GM21515 (cell line): ENCODE results near the gene NCAM1.

ENCODE experiments used
- ATAC-seq: cut with Tn5 transposase; IDR thresholded peaks from one replicate; pipeline ENCODE4 v1.9.1; 2021; ENCODE audit not compliant: unreplicated experiment

NCAM1 gene

DNA sequence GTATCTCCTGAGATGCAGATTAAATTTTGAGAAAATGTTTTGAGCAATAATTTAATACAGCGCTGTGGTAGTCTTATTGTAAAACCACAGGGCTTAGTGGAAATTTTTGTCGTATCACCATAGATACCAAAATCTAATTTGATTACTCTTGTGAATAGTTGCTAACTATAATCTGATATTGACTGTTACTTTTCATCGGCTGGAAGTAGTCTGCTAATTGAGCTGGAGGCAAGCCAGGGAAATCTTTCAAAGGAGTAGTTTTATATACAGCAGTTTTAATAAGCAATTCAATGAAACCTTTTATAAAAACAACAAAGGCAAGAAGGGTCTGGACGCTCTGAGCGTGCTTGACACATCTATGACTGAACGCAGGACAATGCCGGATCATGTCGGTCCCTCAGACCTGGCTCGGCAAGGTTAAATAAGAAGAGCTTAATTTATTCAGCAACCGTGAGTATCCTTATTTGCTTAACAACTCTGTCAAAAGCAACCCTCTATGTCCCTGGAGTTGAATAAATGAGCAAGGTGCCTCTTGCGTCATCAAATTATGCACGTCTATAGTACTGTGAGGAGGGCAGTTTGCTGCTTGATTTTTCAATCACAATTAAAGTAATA lies 121.2 kb downstream of the NCAM1 start:
- ATAC-seq: no peak

DNA sequence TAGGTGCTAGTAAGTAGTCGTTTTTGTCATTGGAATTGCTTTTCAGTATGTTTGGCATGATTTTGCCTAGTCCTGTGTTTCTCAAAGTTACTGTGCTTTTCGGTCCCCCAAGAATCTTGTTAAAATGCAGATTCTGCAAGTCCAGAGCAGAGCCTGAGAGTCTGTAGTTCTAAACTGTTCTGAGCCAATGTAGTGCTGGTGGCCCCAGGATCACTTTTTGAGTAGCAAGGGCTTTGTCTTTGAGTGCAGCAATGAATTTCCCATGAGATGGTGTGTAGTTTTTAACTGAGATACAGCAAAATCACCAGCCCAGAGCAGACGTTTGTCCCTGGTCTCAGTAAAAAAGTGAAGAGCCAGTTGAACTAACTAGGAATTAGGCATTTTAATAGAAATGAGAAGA lies 122.4 kb downstream of the NCAM1 start:
- ATAC-seq: no peak

DNA sequence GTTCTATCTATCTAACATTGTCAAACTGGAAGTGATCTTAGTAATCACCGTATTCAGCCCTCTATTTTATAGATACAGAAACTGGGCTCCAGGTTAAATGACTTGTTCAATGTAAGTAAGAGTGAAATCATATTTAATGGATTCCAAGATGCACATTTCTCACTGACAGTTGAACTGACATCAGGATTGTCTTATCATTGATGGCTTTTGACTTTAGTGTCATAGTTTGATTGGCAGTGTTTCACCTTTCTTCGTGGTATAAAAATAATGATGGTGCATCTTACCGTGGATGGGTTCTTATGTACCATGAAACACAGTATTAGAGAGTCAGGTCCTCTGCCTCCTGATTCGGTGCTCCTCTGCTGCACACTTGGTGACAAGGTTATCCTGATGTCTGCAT lies 123.1 kb downstream of the NCAM1 start:
- no peak for ATAC-seq

DNA sequence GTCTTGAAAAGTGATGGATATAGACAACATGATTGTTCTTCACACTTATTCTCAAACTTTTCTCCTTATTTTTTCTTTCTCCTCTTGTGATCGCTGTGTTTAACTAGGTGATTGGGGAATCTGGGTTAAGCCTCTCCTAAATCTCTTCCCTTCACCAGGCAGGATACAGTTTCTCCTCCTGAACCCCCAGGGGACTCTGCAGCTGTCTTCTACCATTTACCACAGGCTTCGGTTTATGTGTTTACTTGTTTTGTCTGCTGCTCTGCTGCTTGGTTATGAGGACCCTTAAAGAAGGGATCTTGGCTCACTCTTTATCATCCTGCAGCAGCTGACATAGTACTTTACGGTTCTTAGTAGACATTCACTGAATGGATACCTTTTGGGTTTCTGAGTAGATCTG lies 124.2 kb downstream of the NCAM1 start:
- no peak for ATAC-seq

DNA sequence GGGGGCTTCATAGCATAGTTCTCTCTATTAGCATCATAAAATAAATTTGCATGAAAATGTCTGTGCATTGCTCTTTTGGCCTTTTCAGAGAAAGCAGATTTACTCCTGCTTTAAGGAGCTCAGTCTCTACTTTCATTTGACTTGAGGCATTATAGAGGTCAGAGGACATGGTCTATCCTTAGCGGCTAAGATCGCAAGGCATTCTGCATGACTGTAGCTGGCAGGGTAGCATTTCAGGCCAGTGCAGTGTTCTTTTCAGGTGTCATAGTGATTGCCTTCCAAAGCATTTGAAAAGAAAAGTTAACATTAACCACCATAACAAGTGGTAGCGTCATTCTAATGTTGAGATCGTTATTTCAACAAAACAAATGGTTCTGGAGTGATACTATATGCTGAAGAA lies 126.5 kb downstream of the NCAM1 start:
- no peak for ATAC-seq

DNA sequence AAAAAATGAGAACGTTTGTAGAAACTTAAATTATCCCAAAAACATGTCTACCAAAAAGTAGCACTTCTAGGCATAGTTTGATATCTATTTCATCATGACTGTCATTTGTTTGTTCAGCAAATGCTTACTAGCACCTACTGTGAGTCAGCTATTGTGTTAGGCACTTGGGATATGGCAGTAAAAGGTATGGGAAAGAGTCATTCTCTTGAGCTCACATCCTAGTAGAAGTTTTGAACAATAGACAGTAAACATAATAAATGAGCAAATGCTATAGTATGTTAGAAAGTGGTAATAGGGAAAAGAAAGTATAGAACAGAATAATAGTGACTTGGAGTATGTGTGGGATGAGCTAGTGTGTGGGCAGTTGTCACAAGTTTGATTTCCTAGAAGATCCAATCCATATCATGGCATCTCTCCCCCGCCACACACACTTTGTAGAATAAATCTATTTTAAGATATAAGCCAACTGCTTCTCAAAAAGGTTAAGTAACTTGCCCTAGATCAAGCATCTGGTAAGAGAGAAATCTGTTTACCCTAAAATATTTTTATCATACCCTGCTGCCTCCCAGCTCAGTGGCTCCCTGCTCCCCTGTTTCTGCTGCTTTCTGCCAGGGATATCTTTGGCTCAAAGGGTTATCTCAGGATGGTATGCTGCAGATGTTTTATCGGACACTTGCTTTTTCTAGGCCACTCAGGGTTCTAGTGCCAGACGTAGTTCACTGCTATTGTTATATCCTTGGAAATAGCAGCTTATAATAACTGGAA lies 129.7 kb downstream of the NCAM1 start:
- ATAC-seq: no peak

DNA sequence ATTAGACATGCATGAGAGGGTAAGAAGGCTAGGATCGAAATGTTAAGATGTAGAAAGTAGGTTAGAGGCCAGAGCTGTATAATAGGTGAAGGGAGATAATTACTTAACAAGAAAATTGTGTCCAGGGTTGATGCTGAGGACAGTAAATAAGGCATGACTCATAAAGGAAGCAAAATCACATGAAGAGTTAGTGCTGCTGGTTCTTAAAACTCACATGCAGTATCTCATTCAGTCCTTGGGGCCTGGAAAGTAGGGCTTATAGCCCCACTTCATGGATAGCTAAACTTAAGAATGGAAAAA lies 130.2 kb downstream of the NCAM1 start:
- no peak for ATAC-seq

DNA sequence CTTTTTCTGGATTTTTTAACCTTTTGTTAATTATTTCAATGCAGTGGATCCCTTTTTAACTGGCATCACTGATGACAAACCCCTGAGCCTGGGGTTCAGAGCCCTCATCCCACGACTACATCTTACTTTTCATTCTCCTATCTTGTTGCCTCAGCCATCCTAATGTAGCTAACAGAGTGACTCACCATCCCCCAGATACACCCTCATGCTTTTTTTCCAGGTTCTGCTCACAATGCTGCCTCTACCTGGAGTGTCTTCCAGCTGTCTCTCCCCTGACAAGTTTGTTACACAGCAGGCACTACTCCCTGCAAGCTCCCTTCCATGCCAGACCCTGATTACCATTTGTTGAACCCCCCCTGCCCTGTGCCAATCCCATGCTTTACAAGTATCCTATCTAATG lies 135.4 kb downstream of the NCAM1 start:
- no peak for ATAC-seq

DNA sequence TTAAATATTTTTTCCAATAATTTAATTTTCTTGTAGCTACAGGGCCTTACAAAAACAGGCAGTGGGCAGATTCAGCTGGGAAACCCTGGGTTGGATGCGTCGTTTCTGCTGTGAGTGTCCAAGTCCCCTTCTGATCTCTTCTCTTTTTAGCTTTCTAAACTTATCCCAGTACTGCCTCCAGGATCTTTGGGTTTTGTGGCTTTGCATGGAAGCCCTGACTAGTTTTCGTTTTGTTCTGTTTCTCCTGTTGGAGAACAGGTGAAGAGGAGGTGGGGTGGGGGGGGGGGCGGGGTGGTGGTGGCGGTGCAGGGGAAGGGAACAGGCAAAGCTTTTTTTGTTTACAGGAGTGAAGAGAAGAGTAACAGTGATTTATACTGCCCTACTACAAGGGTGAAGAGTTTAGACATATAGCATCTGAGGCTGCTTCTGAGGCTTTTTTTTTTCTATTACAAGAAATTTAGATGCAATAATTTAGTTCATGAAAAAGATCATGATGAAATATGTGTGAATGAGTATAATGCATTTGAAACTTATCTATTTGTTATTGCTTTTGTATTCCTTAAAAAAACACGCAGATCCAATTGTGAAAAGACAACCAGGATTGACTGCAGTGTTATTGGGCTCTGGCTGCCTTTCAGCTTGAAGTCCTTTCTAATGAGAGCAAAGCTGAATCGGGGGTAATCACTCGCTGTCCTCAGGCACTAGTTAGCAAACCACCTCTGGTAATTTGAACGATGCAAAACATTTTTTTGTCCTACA lies 142.9 kb downstream of the NCAM1 start:
- no peak for ATAC-seq

DNA sequence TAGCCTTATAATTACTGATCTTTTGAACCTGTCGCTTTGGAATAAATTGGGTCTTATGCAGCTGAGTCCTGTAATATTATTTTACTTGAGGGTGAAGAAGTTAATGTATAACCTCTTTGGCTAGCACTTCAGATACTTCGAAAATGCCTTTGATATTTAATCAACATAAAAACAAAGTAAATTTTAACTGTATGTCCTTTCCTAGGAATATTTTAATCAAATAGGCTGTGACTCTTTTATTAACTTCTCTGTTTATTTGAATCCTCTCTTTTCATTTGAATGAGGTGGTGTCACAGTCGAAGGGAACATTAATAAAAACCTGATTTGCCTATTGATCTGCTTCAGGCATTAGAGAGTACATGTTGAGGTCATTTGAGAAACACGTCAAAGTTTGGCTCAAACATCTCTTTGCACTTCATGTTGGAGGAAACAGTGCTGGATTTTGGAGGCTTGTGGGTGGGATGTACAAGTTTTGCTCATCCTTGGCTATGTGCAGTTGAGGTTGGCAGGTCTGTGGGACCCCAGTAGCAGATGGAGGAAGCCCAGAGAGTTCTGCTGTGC lies 143.6 kb downstream of the NCAM1 start:
- ATAC-seq: no peak

DNA sequence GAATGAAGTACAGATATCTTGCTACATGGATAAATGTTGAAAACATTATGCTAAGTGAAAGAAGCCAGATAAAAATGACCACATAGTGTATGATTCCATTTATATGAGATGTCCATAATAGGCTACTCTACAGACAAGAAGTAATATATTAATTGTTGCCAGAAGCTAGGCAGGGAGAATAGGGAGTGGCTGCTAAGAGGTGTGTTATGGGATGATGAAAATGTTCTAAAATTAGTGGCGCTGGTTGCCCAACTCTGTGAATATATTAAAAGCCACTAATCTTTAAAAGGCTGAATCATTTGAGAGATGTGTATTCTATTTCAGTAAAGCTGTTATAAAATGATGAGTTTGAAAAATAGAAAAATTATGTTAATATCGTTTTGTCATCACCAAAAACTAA lies 144.4 kb downstream of the NCAM1 start:
- ATAC-seq: no peak

DNA sequence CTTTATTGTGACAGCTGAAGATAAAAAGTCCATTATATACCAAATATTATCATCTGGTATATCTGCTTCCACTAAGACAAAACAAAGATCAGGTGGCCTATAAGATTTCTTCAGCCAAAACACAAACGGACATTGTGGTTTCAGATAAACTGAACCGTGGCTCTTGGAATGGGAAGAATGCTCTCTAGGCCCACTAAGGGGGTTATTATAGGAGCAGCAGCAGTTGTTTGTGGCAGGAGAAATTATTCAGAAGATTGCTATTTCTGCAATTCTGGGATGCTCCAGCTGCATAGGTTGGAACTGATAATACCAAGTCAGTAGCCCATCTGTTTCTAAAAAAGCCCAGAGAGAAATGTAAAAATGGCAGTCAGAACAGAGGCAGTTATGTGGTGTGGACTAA lies 145.3 kb downstream of the NCAM1 start:
- no peak for ATAC-seq

DNA sequence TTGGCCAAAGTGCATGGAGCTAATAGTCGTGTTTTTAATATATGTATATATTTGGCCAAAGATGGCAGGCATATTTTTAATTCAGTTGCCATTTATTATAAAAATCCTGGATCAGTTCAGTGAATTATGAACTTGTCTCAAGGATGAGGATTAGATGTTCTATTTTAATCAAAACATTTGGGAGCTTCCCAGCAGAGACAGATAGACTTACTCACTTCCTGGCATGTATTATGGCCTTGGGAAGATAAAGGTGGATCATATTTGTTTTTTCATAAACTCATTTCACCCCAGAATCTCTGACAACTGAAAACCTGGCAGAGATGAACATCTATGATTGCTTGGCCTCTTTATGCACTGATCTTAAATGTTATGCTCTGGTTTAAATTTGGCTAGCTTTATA lies 148.8 kb downstream of the NCAM1 start:
- ATAC-seq: no peak

DNA sequence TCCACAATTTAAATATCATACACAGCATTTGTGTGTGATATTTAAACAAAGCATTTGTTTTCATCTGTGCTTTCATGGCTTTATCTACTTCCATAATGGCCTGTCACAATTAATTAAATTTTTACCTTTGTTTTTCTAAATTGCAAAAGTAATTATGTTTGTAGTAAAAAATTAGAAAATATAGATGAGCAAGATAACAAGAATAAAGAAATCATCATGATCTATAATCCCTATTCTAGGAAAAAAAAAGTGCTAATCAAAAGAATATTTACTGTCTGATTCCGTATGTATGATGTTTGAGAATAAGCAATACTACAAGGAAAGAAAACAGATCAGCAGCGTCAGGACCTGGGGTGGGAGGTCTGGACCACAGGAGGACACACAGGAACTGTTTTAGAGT lies 149.9 kb downstream of the NCAM1 start:
- no peak for ATAC-seq

DNA sequence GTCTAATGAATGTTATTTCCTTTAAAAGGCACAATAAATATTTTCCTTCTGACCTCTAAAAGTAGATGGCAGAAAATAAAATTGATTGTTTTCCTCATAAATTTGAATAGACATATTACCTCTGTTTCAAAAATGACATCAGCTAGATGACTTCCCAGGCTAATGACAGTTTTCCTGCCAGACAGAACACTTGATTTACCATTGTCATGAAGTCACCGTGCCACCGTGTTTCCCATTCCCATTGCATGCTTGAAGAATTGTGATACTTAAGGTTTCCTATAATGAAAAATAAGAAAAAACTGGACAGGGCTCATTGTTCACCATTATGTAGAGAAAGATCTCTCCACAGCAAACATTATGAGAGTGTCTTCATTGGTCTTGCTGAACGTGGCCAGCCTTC lies 151.1 kb downstream of the NCAM1 start:
- ATAC-seq: no peak

DNA sequence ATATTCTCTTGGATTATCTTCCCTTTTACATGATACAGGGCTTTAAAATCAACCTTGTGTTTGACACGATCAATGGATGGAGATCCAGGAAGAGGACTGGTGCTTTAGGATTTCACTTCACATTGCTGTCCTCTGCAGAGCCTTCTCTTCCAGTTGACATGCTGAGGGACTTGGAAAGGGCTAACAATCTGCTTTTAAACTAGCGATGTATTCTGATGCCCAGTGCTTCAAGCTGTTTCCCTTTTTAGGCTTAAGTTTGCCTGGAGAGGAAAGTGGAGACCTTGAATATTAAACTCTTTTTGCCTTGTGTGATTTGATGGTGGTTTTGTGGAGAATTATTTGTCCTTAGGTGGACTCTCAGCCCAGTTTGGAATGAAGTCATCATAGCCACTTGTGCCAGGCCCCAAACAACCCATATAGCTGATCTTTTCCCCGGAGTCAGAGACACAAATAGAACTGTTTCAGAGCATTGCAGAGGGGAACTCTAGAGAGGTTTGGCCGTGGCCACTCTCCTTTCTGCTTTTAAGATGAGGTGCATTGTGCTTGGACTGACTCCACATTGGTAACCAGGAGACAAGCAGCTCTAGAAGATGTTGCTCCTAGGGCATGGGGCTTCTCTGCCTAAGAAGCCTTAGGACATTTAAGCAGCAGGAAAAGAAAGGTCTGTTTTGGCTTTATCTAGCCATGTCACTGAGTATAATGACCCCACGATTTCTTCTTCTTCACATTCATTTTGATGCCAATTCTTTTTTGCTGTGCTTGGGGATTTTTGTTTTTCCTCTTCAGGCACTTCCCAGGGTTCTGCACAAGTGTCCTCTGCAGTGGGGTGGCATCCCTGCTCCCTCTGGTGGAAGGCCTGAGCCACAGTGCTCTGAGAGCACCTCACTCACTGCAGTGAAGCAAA lies 152.8 kb downstream of the NCAM1 start:
- ATAC-seq: no peak

DNA sequence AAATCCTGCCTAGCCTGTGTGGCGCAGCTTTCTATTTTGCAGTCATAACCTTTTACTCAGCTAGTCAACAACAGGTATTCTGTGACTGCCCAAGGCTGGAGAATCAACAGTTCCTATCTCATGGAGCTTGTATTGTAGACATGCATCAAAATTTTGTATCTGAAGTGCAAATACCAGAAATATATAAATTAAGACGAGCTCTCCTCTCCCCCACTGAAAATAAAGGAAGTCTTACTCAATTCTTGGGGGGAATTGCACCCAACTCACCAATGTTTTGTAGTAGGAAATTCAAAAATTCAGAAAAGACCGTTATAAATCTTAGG lies 153.4 kb downstream of the NCAM1 start:
- ATAC-seq: no peak

DNA sequence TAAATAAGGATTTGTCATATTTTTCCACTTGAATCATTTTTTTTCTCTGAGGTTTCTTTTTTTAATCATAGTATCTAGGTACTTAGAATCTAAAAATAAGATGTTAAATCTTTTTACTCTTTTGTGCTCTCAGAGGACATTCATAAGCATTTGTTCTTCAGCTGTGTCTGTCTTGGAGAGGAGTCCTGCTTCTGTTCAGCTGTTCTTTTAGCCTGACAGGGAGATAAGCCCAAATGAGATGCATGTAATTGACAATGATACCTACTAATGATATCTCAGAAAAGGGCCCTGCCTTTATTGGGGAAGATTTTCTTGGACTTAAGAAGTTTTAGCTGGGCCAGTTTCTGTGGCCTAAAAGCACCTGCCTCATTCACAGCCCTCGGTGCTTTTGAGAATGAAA lies 156.9 kb downstream of the NCAM1 start:
- ATAC-seq: no peak

DNA sequence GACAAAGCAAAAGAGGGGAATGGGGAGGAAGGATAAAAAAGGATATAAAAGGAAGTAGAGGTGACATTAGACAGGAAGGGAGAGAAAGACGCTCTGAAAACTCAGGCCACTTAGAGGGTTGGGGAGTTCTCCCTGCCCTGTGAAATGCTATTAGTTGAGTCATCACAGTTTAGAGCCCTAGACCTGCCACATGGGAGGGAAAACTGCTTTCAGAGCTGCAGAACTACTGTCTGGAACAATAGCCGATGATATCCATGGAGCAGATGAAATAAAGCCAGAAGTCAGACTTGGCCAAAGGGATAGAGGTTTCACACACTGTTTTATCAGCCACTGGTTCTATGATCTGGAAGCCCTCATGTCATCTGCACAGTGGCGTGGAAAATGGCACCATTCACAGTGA lies 157.9 kb downstream of the NCAM1 start:
- no peak for ATAC-seq

DNA sequence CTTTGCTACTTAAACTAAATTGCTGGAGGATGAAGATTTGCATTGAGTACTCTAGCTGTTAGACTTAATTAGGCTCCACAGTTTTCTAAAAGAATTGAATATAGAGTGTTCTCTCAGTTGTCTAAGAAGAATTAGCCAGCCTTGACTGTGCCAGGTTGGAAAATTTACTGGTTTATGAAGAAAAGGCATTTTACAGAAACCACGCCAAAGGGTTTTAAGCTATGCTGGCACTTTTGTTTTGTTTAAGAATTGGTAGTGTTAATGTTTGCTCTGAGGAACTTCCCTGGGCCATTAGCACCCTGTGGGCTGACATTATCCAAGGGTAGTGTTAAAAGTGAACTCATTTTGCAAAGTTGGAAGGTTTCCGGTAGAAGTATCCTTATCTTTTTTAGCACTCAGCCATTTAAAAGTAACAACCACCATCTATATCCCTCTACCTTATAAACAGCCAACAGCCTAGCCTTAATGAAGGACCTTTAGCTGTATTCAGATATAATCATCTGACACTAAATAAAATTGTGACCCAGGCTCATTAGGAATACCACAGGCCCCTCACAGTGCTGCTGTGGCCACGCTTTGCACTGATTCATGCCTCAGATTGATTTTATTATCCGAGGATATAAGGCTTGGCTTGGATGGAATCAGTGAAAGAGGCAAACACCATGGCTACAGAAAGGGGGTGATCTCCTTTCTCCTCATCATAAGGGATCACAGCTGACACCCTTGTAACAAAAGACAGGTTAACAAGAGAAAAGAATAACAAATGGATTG lies 158.9 kb downstream of the NCAM1 start:
- no peak for ATAC-seq

DNA sequence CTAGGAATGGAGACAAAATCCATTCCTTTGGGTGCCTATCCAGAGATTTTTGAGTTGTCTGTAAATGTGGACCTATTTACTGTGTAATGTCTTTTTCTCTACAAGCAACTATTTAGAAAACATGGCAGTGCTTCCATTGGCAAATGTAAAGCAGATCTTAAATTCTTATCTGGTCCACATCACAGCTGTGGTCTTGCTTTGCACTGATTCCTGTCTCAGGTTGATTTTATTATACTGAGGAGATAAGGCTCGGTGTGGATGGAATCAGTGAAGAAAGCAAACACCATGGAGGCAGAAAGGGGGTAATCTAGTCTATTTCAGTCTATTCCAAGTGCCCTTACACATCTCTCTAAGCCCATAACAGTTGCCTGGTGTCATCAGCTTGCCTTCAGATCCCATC lies 160.5 kb downstream of the NCAM1 start:
- ATAC-seq: no peak
